SK-N-SH treated with all-trans-retinoic acid at 6 μM for 48 hours (cell line): ENCODE results near the gene CDK5RAP3.

ENCODE experiments used
- BACH2 ChIP-seq: fragments of 250-450 bp; sonication (Bioruptor Pico); IDR thresholded peaks from 2 replicates; pipeline ENCODE4 v1.9.0; 2021; ENCODE audit warnings: mild to moderate bottlenecking, borderline replicate concordance
- CSDC2 ChIP-seq: fragments of 250-450 bp; sonication (Bioruptor Pico); IDR thresholded peaks from 2 replicates; pipeline ENCODE4 v1.5.0; 2020; ENCODE audit warnings: mild to moderate bottlenecking, moderate library complexity
- ISL1 ChIP-seq: fragments of 250-450 bp; sonication (Bioruptor Pico); IDR thresholded peaks from 2 replicates; pipeline ENCODE4 v2.1.2; 2022; ENCODE audit warnings: mild to moderate bottlenecking, moderate library complexity
- PATZ1 ChIP-seq: fragments of 250-450 bp; sonication (Bioruptor Pico); IDR thresholded peaks from 2 replicates; pipeline ENCODE4 v1.8.0; 2020; ENCODE audit warnings: mild to moderate bottlenecking, moderate library complexity, borderline replicate concordance
- POU6F1 ChIP-seq: fragments of 250-450 bp; sonication (Bioruptor Pico); IDR thresholded peaks from 2 replicates; pipeline ENCODE4 v1.8.0; 2021; ENCODE audit warnings: low read depth, mild to moderate bottlenecking, moderate library complexity, borderline replicate concordance
- TCF4 ChIP-seq: fragments of 250-450 bp; sonication (Bioruptor Pico); IDR thresholded peaks from 2 replicates; pipeline ENCODE4 v1.8.0; 2021; ENCODE audit warnings: mild to moderate bottlenecking, moderate library complexity, borderline replicate concordance
- ZFP30 ChIP-seq: fragments of 450-650 bp; formaldehyde crosslinking; IDR thresholded peaks from 2 replicates; pipeline ENCODE4 v1.5.0; 2022; ENCODE audit warnings: mild to moderate bottlenecking, moderate library complexity
- ZNF565 ChIP-seq: fragments of 450-650 bp; formaldehyde crosslinking; conservative IDR thresholded peaks from 2 replicates; pipeline ENCODE4 v1.5.0; 2020; ENCODE audit warnings: low read depth, mild to moderate bottlenecking, moderate library complexity

- TF ChIP-seq BACH2 (CRISPR knock-in tag) (no peak), ZNF565 (CRISPR knock-in tag) (no peak), CSDC2 (CRISPR knock-in tag) (no peak), PATZ1 (CRISPR knock-in tag) (no peak), TCF4 (no peak), ISL1 (CRISPR knock-in tag) (no peak), ZFP30 (CRISPR knock-in tag) (no peak), POU6F1 (CRISPR knock-in tag) (no peak)
Measured at GRCh38 chr17:47967607-47968252, 3.2 kb upstream of the CDK5RAP3 start.
